NB4 (cell line): Measurements from ENCODE around the gene IGSF21.

Experiments
- DNase-seq: peaks from one replicate; pipeline ENCODE4 v3.0.0; 2010; ENCODE audit warnings: low read depth
- H3K4me3 ChIP-seq: one replicate; pipeline ENCODE4 v1.5.1; 2011; ENCODE audit warnings: mild to moderate bottlenecking, low read depth, low read length, moderate library complexity
- CTCF ChIP-seq: IDR thresholded peaks from one replicate; pipeline ENCODE4 v1.5.1; 2012; ENCODE audit warnings: low read depth, low read length
- MAX ChIP-seq: IDR thresholded peaks from 2 replicates; pipeline ENCODE4 v1.6.1; 2011; ENCODE audit warnings: low read depth, low read length
- MYC ChIP-seq: IDR thresholded peaks from 2 replicates; pipeline ENCODE4 v1.6.1; 2011; ENCODE audit warnings: low read depth, low read length
- POLR2A ChIP-seq: IDR thresholded peaks from 2 replicates; pipeline ENCODE4 v1.6.1; 2011; ENCODE audit warnings: mild to moderate bottlenecking; ENCODE audit not compliant: insufficient read length; ENCODE audit errors: extremely low read depth

IGSF21 gene

GRCh38 chr1:18154430-18155194 is 47.0 kb downstream of the IGSF21 start:
- DNase-seq: no peak
- TF ChIP-seq CTCF (no peak), MYC (no peak)
- no peak overlapping the region for H3K4me3 ChIP-seq

GRCh38 chr1:18155881-18156385 is 48.3 kb downstream of the IGSF21 start:
- no peak for DNase-seq
- no peak overlapping the region for H3K4me3 ChIP-seq
- no peak for TF ChIP-seq CTCF
- TF ChIP-seq MYC: no peak
- TF ChIP-seq MAX: no peak
- no peak for TF ChIP-seq POLR2A

GRCh38 chr1:18157352-18157751 is 49.8 kb downstream of the IGSF21 start:
- no peak for DNase-seq
- TF ChIP-seq MYC (no peak), MAX (no peak), POLR2A (no peak), CTCF (no peak)
- H3K4me3 ChIP-seq: no peak overlapping the region

- TF ChIP-seq MAX: no peak
- peak; percentile 2 for TF ChIP-seq CTCF
- no peak for DNase-seq
- H3K4me3 ChIP-seq: no peak overlapping the region
Observed at GRCh38 chr1:18157968-18158367, 50.4 kb downstream of the IGSF21 start.

- DNase-seq: no peak
- H3K4me3 ChIP-seq: no peak overlapping the region
- TF ChIP-seq MYC (no peak), CTCF (no peak), POLR2A (no peak), MAX (no peak)
Observed at GRCh38 chr1:18158714-18159113, 51.1 kb downstream of the IGSF21 start.

- TF ChIP-seq MYC: no peak
- no peak for TF ChIP-seq MAX
- no peak for TF ChIP-seq CTCF
- no peak for TF ChIP-seq POLR2A
- no peak for DNase-seq
- H3K4me3 ChIP-seq: no peak overlapping the region
Observed at GRCh38 chr1:18160290-18160942, 52.8 kb downstream of the IGSF21 start.
